HCT116 (cell line): Measurements from ENCODE around the gene GADD45A. TPM values are rescaled to one million over a fixed set of nuclear protein-coding genes. Genes with fewer than 3 reads are reported as not detected.

ENCODE experiments used
- ATAC-seq: fragments of 200-7000 bp; cut with Tn5 transposase; 2 replicates; pipeline ENCODE4 v1.9.1; 2020; ENCODE audit warnings: mild to moderate bottlenecking, moderate library complexity
- BruUV-seq: library from RNA; stranded (reverse); fragments of 400-500 nt; replicated peaks from 2 replicates; lab custom pipeline; 2021; lab: Mats Ljungman, UMichigan
- CTCF ChIA-PET: fragments of 300-600 bp; sonication (Branson Sonifier 250); formaldehyde crosslinking; loops from one replicate; lab custom pipeline; 2021; ENCODE audit warnings: antibody characterized with exemption; lab: Charles Lee
- POLR2A ChIA-PET: fragments of 300-600, 350-600 bp; sonication (Branson Sonifier 250); formaldehyde crosslinking; loops from one replicate; lab custom pipeline; 2021; ENCODE audit warnings: antibody characterized with exemption; lab: Charles Lee
- RAD21 ChIA-PET, 2 experiments: fragments of 300-600 bp; sonication (Branson Sonifier 250); formaldehyde crosslinking; loops; one replicate each; lab custom pipeline; 2023; ENCODE audit warnings: low total read pairs in 2 of 2; ENCODE audit not compliant: uncharacterized antibody in 2 of 2, unreplicated experiment in 2 of 2, low non-redundant PET in 1 of 2; lab: Charles Lee
- DNase-seq: peaks from one replicate; pipeline ENCODE4 v3.0.0-alpha.2; 2010; ENCODE audit warnings: low read depth, low spot score
- H2AFZ ChIP-seq: fragments of 200-600 bp; shearing (Covaris generic), sonication (generic); 2 replicates; pipeline ENCODE4 v1.6.1; 2017; ENCODE audit warnings: low read depth, mixed run types, mixed read lengths, antibody characterized with exemption, low read length; ENCODE audit not compliant: poor library complexity, severe bottlenecking
- H3K27ac ChIP-seq: 2 replicates; pipeline ENCODE4 v1.5.1; 2012; ENCODE audit warnings: low read depth, low read length
- H3K27me3 ChIP-seq: fragments of 200-600 bp; sonication (generic); 2 replicates; pipeline ENCODE4 v1.6.1; 2016; ENCODE audit warnings: mixed run types, low read length, mixed read lengths; ENCODE audit not compliant: insufficient read depth
- H3K36me3 ChIP-seq, 2 experiments: fragments of 200-500 bp in 1 of 2; fragments of 200-600 bp in 1 of 2; sonication (Bioruptor generic) in 1 of 2; sonication (generic) in 1 of 2; 2 replicates each; pipeline versions ENCODE4 v1.5.1 to v1.6.1; 2014 to 2016; ENCODE audit warnings: low read length in 2 of 2, inconsistent platforms in 1 of 2, mixed read lengths in 1 of 2, mixed run types in 1 of 2; ENCODE audit not compliant: insufficient read depth in 2 of 2, control insufficient read depth in 1 of 2
- H3K4me1 ChIP-seq, 2 experiments: fragments of 200-600 bp in 1 of 2; sonication (generic) in 1 of 2; 2 replicates each; pipeline versions ENCODE4 v1.5.1 to v1.6.1; 2012 to 2017; ENCODE audit warnings: low read length in 2 of 2, inconsistent platforms in 1 of 2, mild to moderate bottlenecking in 1 of 2, mixed read lengths in 1 of 2, mixed run types in 1 of 2, moderate library complexity in 1 of 2; ENCODE audit not compliant: insufficient read depth in 2 of 2, control insufficient read depth in 1 of 2
- H3K4me2 ChIP-seq: fragments of 200-600 bp; sonication (generic); 2 replicates; pipeline ENCODE4 v1.6.1; 2017; ENCODE audit warnings: mixed run types, low read length, mixed read lengths
- H3K4me3 ChIP-seq, 2 experiments: fragments of 200-600 bp in 1 of 2; sonication (generic) in 1 of 2; replicated peaks in 1 of 2; 2 replicates each; pipeline ENCODE4 v1.5.1; 2011 to 2016; ENCODE audit warnings: low read length in 2 of 2, control low read depth in 1 of 2, low read depth in 1 of 2, mild to moderate bottlenecking in 1 of 2, mixed read lengths in 1 of 2, mixed run types in 1 of 2
- H3K79me2 ChIP-seq: fragments of 200-600 bp; sonication (generic); 2 replicates; pipeline ENCODE4 v1.6.1; 2017; ENCODE audit warnings: mild to moderate bottlenecking, mixed run types, low read length, moderate library complexity, mixed read lengths; ENCODE audit not compliant: insufficient read depth
- H3K9ac ChIP-seq: fragments of 200-600 bp; sonication (generic); 2 replicates; pipeline ENCODE4 v1.6.1; 2016; ENCODE audit warnings: low read length, mixed read lengths
- H3K9me2 ChIP-seq: fragments of 200-600 bp; sonication (generic), shearing (Covaris generic); 2 replicates; pipeline ENCODE4 v1.6.1; 2017; ENCODE audit warnings: mixed run types, mild to moderate bottlenecking, moderate library complexity; ENCODE audit not compliant: insufficient read depth
- H3K9me3 ChIP-seq, 2 experiments: fragments of 200-500 bp in 1 of 2; fragments of 200-600 bp in 1 of 2; sonication (Bioruptor generic) in 1 of 2; sonication (generic) in 1 of 2; 2 replicates each; pipeline ENCODE4 v1.6.1; 2014 to 2017; ENCODE audit warnings: low read length in 2 of 2, mixed read lengths in 2 of 2, inconsistent platforms in 1 of 2, low read depth in 1 of 2, mild to moderate bottlenecking in 1 of 2, mixed run types in 1 of 2, moderate library complexity in 1 of 2; ENCODE audit not compliant: control insufficient read depth in 1 of 2, insufficient read depth in 1 of 2
- H4K20me1 ChIP-seq: fragments of 200-600 bp; sonication (generic), shearing (Covaris generic); 2 replicates; pipeline ENCODE4 v1.6.1; 2017; ENCODE audit warnings: mixed run types, mild to moderate bottlenecking, moderate library complexity; ENCODE audit not compliant: insufficient read depth
- CBX3 ChIP-seq: IDR thresholded peaks from 2 replicates; pipeline ENCODE4 v1.6.1; 2012; ENCODE audit warnings: low read depth
- CEBPB ChIP-seq: IDR thresholded peaks from 2 replicates; pipeline ENCODE4 v1.6.1; 2012; ENCODE audit warnings: low read depth
- EGR1 ChIP-seq: IDR thresholded peaks from 2 replicates; pipeline ENCODE4 v1.6.1; 2012; ENCODE audit warnings: low read depth
- ELF1 ChIP-seq: IDR thresholded peaks from 2 replicates; pipeline ENCODE4 v1.6.1; 2012; ENCODE audit warnings: low read depth, borderline replicate concordance
- EZH2phosphoT487 ChIP-seq: fragments of 200-600 bp; IDR thresholded peaks from 2 replicates; pipeline ENCODE4 v1.6.1; 2018; ENCODE audit warnings: antibody characterized with exemption, borderline replicate concordance
- FOSL1 ChIP-seq: IDR thresholded peaks from 2 replicates; pipeline ENCODE4 v1.6.1; 2012; ENCODE audit warnings: low read depth
- JUND ChIP-seq: IDR thresholded peaks from 2 replicates; pipeline ENCODE4 v1.6.1; 2012
- POLR2A ChIP-seq: IDR thresholded peaks from 2 replicates; pipeline ENCODE4 v1.7.0; 2011; ENCODE audit warnings: borderline replicate concordance; ENCODE audit not compliant: insufficient read depth, insufficient read length; ENCODE audit errors: extremely low read depth
- POLR2AphosphoS5 ChIP-seq: IDR thresholded peaks from 2 replicates; pipeline ENCODE4 v1.6.1; 2011; ENCODE audit warnings: mild to moderate bottlenecking, low read depth, low read length, moderate library complexity
- RAD21 ChIP-seq: IDR thresholded peaks from 2 replicates; pipeline ENCODE4 v1.6.1; 2012; ENCODE audit warnings: low read depth, mild to moderate bottlenecking
- SIN3A ChIP-seq: IDR thresholded peaks from 2 replicates; pipeline ENCODE4 v1.6.1; 2012; ENCODE audit warnings: low read depth
- SP1 ChIP-seq: IDR thresholded peaks from 2 replicates; pipeline ENCODE4 v1.6.1; 2012; ENCODE audit warnings: low read depth
- YY1 ChIP-seq: IDR thresholded peaks from 2 replicates; pipeline ENCODE4 v1.6.1; 2011; ENCODE audit warnings: low read length, low read depth, moderate library complexity, mild to moderate bottlenecking; ENCODE audit not compliant: insufficient replicate concordance; ENCODE audit errors: extremely low read depth
- ZNF274 ChIP-seq: fragments of 200-500 bp; sonication (Bioruptor generic); IDR thresholded peaks from 2 replicates; pipeline ENCODE4 v1.6.1; 2014; ENCODE audit warnings: mild to moderate bottlenecking, low read depth, low read length, inconsistent platforms
- intact Hi-C: fragments of 100-400 bp; cut with micrococcal nuclease; formaldehyde crosslinking; loops from 2 replicates; pipeline ENCODE4 v1.10.0; 2022
- total RNA-seq: library from RNA; stranded (reverse); gene quantifications from one replicate; pipeline ENCODE4 v1.2.1, GENCODE V29; 2021; ENCODE audit not compliant: unreplicated experiment
- TF ChIP-seq, protein P1 (sequence below): IDR thresholded peaks from 2 replicates; pipeline ENCODE4 v1.6.1; 2012
- TF ChIP-seq, protein P2 (sequence below): IDR thresholded peaks from 2 replicates; pipeline ENCODE4 v1.6.1; 2011; ENCODE audit warnings: mild to moderate bottlenecking, low read length, moderate library complexity; ENCODE audit not compliant: insufficient replicate concordance; ENCODE audit errors: extremely low read depth
- TF ChIP-seq, protein P3 (sequence below): IDR thresholded peaks from 2 replicates; pipeline ENCODE4 v1.6.1; 2012; ENCODE audit warnings: low read depth
- TF ChIP-seq, protein P4 (sequence below): IDR thresholded peaks from 2 replicates; pipeline ENCODE4 v1.6.1; 2012

GADD45A gene
- total RNA-seq, 1 experiment from 2014 or later: 105 TPM

DNA sequence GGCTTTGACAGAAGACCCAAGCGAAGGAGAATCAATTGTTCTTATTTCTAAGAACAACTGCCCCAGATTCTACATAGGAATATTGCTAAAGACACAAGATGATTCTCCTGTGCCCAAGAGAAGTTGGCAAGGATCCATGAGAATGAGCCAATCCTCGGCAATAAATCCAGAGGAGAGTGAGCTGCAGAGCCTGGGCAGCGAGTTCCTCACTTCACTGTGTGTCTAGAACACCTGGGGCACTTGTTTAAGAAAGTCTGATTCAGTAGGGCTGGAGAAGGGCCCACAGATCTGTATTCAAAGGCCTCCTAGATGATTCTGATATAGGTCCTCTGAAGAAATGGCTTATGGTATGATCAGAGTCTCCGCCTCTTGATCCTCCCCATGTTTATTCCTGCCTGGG, 31.8 kb downstream of the GADD45A start (continued):
- TF ChIP-seq, protein P1, sequence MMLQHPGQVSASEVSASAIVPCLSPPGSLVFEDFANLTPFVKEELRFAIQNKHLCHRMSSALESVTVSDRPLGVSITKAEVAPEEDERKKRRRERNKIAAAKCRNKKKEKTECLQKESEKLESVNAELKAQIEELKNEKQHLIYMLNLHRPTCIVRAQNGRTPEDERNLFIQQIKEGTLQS: no peak
- TF ChIP-seq, all 23 proteins: peak for 3

DNA sequence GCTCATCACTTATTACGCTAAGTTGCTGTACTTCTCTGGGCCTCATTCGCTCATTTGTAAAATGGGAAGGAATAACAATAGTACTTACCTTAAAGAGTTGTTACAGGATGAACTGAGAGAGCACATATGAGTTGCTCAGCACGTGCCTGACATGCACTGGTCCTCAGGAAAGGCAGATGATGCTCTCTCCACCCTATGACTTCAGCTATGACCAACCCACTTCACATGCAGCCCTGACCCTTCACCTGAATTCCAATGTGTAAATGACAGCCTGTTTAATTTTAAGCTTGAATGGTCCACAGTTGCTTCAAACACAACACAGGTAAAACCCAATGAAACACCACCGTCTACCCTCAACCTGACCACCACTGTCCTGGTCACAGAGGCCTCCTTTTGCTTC, 32.9 kb downstream of the GADD45A start:
- H3K9me2 ChIP-seq: no peaks in the 10 kb centered on the region
- TF ChIP-seq, protein P2, sequence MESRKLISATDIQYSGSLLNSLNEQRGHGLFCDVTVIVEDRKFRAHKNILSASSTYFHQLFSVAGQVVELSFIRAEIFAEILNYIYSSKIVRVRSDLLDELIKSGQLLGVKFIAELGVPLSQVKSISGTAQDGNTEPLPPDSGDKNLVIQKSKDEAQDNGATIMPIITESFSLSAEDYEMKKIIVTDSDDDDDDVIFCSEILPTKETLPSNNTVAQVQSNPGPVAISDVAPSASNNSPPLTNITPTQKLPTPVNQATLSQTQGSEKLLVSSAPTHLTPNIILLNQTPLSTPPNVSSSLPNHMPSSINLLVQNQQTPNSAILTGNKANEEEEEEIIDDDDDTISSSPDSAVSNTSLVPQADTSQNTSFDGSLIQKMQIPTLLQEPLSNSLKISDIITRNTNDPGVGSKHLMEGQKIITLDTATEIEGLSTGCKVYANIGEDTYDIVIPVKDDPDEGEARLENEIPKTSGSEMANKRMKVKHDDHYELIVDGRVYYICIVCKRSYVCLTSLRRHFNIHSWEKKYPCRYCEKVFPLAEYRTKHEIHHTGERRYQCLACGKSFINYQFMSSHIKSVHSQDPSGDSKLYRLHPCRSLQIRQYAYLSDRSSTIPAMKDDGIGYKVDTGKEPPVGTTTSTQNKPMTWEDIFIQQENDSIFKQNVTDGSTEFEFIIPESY: no peak
- TF ChIP-seq SIN3A (no peak), CBX3 (0 out of 2 replicates have a peak, but pooled peaks have one; percentile 56), JUND (no peak), ZNF274 (no peak), RAD21 (no peak), CEBPB (no peak), POLR2AphosphoS5 (no peak), FOSL1 (no peak), YY1 (no peak), EZH2phosphoT487 (no peak), EGR1 (no peak), ELF1 (no peak), SP1 (0 out of 2 replicates have a peak, but pooled peaks have one; percentile 18), POLR2A (no peak)
- TF ChIP-seq, protein P3, sequence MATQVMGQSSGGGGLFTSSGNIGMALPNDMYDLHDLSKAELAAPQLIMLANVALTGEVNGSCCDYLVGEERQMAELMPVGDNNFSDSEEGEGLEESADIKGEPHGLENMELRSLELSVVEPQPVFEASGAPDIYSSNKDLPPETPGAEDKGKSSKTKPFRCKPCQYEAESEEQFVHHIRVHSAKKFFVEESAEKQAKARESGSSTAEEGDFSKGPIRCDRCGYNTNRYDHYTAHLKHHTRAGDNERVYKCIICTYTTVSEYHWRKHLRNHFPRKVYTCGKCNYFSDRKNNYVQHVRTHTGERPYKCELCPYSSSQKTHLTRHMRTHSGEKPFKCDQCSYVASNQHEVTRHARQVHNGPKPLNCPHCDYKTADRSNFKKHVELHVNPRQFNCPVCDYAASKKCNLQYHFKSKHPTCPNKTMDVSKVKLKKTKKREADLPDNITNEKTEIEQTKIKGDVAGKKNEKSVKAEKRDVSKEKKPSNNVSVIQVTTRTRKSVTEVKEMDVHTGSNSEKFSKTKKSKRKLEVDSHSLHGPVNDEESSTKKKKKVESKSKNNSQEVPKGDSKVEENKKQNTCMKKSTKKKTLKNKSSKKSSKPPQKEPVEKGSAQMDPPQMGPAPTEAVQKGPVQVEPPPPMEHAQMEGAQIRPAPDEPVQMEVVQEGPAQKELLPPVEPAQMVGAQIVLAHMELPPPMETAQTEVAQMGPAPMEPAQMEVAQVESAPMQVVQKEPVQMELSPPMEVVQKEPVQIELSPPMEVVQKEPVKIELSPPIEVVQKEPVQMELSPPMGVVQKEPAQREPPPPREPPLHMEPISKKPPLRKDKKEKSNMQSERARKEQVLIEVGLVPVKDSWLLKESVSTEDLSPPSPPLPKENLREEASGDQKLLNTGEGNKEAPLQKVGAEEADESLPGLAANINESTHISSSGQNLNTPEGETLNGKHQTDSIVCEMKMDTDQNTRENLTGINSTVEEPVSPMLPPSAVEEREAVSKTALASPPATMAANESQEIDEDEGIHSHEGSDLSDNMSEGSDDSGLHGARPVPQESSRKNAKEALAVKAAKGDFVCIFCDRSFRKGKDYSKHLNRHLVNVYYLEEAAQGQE: no peak
- TF ChIP-seq, protein P4, sequence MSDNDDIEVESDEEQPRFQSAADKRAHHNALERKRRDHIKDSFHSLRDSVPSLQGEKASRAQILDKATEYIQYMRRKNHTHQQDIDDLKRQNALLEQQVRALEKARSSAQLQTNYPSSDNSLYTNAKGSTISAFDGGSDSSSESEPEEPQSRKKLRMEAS: peak; percentile 85
- no peak overlapping the region for H2AFZ ChIP-seq
- H3K36me3 ChIP-seq: no peaks in the 10 kb centered on the region
- H3K4me3 ChIP-seq: no peak overlapping the region
- no peak overlapping the region for H3K9ac ChIP-seq
- H3K9me3 ChIP-seq: no peaks in the 10 kb centered on the region
- no peaks in the 10 kb centered on the region for H4K20me1 ChIP-seq
- H3K4me1 ChIP-seq: peaks cover 48 to 72% of the 10 kb centered on the region in 2 experiments
- peak overlapping the region; percentile 29 for H3K4me2 ChIP-seq
- DNase-seq (no peak), ATAC-seq (no peak; the same call in 1 of the 2 replicates)
- intact Hi-C loops: no loop called here
- H3K27ac ChIP-seq: no peak overlapping the region
- RAD21 ChIA-PET: no interaction called here
- H3K27me3 ChIP-seq: no peaks in the 10 kb centered on the region
- BruUV-seq: no TSS peak
- H3K79me2 ChIP-seq: no peaks in the 10 kb centered on the region
- POLR2A ChIA-PET: interaction anchor here (0.8 to 1.7 kb wide), 3 partner anchors 9 to 17 kb away, joined by 3 to 5 read pairs (median 4); no protein-coding TSS in a partner anchor
- CTCF ChIA-PET: no interaction called here
